Endothelial cell of umbilical vein (primary cell): ENCODE measurements around the gene NELL2. TPM values are rescaled to one million over a fixed set of nuclear protein-coding genes. Genes with fewer than 3 reads are reported as not detected.

Experiments
- BruUV-seq: library from RNA; stranded (reverse); fragments of 400-500 nt; replicated peaks from 2 replicates; lab custom pipeline; 2021; lab: Mats Ljungman, UMichigan
- CTCF ChIA-PET: fragments of 300-600, 350-600 bp; sonication (Branson Sonifier 250); formaldehyde crosslinking; loops from one replicate; lab custom pipeline; 2021; ENCODE audit warnings: antibody characterized with exemption, inconsistent platforms; lab: Charles Lee
- POLR2A ChIA-PET: fragments of 300-600, 350-600 bp; sonication (Branson Sonifier 250); formaldehyde crosslinking; loops from one replicate; lab custom pipeline; 2021; ENCODE audit warnings: antibody characterized with exemption, inconsistent platforms; lab: Charles Lee
- DNase-seq: peaks from one replicate; pipeline ENCODE4 v3.0.0-alpha.2; 2011; ENCODE audit warnings: low read depth, low spot score
- FAIRE-seq: peaks from 2 replicates; lab custom pipeline; 2011; peaks lifted over from hg19 to GRCh38; lab: Jason Lieb, UNC
- H2AFZ ChIP-seq: 2 replicates; pipeline ENCODE4 v1.6.0; 2012; ENCODE audit warnings: low read depth, low read length, control low read depth, inconsistent platforms
- H3K27ac ChIP-seq: 2 replicates; pipeline ENCODE4 v1.5.1; 2011; ENCODE audit warnings: low read depth, mild to moderate bottlenecking, control low read depth, low read length, moderate library complexity; ENCODE audit not compliant: insufficient read depth
- H3K27me3 ChIP-seq, 2 experiments: 2 replicates each; pipeline versions ENCODE4 v1.6.0 to v1.6.1; 2011; ENCODE audit warnings: low read length in 2 of 2, mixed read lengths in 1 of 2; ENCODE audit not compliant: control insufficient read depth in 2 of 2, insufficient read depth in 2 of 2
- H3K36me3 ChIP-seq, 2 experiments: 2 replicates in 1 of 2; 3 replicates in 1 of 2; pipeline ENCODE4 v1.5.1; 2011; ENCODE audit warnings: low read length in 2 of 2, mild to moderate bottlenecking in 1 of 2, moderate library complexity in 1 of 2; ENCODE audit not compliant: control insufficient read depth in 2 of 2, insufficient read depth in 2 of 2; ENCODE audit errors: extremely low read depth in 1 of 2
- H3K4me1 ChIP-seq: 3 replicates; pipeline ENCODE4 v1.5.1; 2011; ENCODE audit warnings: mild to moderate bottlenecking, low read length; ENCODE audit not compliant: control insufficient read depth, insufficient read depth; ENCODE audit errors: extremely low read depth
- H3K4me2 ChIP-seq: 2 replicates; pipeline ENCODE4 v1.6.1; 2011; ENCODE audit warnings: low read length, control low read depth, mixed read lengths; ENCODE audit not compliant: insufficient read depth
- H3K4me3 ChIP-seq, 3 experiments: fragments of 200-600 bp in 1 of 3; sonication (generic), shearing (Covaris generic) in 1 of 3; replicated peaks in 1 of 3; 2 replicates each; pipeline ENCODE4 v1.5.1; 2011 to 2016; ENCODE audit warnings: control low read depth in 3 of 3, low read length in 3 of 3, mild to moderate bottlenecking in 2 of 3, inconsistent platforms in 1 of 3, low read depth in 1 of 3, moderate library complexity in 1 of 3; ENCODE audit not compliant: insufficient read depth in 1 of 3
- H3K79me2 ChIP-seq: 2 replicates; pipeline ENCODE4 v1.6.0; 2012; ENCODE audit warnings: low read length, inconsistent platforms; ENCODE audit not compliant: control insufficient read depth, insufficient read depth
- H3K9ac ChIP-seq: replicated peaks from 2 replicates; pipeline ENCODE3; 2011; ENCODE audit warnings: low read length, control low read depth; ENCODE audit not compliant: insufficient read depth; ENCODE audit errors: extremely low read depth
- H3K9me1 ChIP-seq: replicated peaks from 3 replicates; pipeline ENCODE4 v1.6.0; 2011; ENCODE audit warnings: mild to moderate bottlenecking, low read length; ENCODE audit not compliant: control insufficient read depth, insufficient read depth; ENCODE audit errors: extremely low read depth
- H3K9me3 ChIP-seq: replicated peaks from 2 replicates; pipeline ENCODE4 v1.5.1; 2012; ENCODE audit warnings: low read length, inconsistent platforms; ENCODE audit not compliant: control insufficient read depth, insufficient read depth
- H4K20me1 ChIP-seq: replicated peaks from 2 replicates; pipeline ENCODE3; 2011; ENCODE audit warnings: mild to moderate bottlenecking, low read length; ENCODE audit not compliant: control insufficient read depth, insufficient read depth; ENCODE audit errors: extremely low read depth
- EZH2 ChIP-seq: IDR thresholded peaks from 2 replicates; pipeline ENCODE4 v1.6.1; 2012; ENCODE audit warnings: borderline replicate concordance, low read depth, mild to moderate bottlenecking, moderate library complexity, low read length, inconsistent platforms; ENCODE audit not compliant: severe bottlenecking
- FOS ChIP-seq: IDR thresholded peaks from 2 replicates; pipeline ENCODE4 v1.6.1; 2011; ENCODE audit warnings: mild to moderate bottlenecking, low read length, moderate library complexity, borderline replicate concordance; ENCODE audit not compliant: insufficient read depth
- GATA2 ChIP-seq: IDR thresholded peaks from 2 replicates; pipeline ENCODE4 v1.7.0; 2011; ENCODE audit warnings: low read depth, mild to moderate bottlenecking, moderate library complexity, mixed read lengths, low read length; ENCODE audit not compliant: insufficient read length, insufficient read depth
- JUN ChIP-seq: IDR thresholded peaks from 2 replicates; pipeline ENCODE4 v1.6.1; 2011; ENCODE audit warnings: borderline replicate concordance, low read depth; ENCODE audit not compliant: insufficient read length, insufficient read depth
- MYC ChIP-seq: IDR thresholded peaks from one replicate; pipeline ENCODE4 v1.6.1; 2011; ENCODE audit warnings: mild to moderate bottlenecking, low read depth, low read length
- POLR2A ChIP-seq: IDR thresholded peaks from 2 replicates; pipeline ENCODE4 v1.6.1; 2012; ENCODE audit warnings: low read depth, mild to moderate bottlenecking, control low read depth, low read length
- POLR2AphosphoS5 ChIP-seq: IDR thresholded peaks from 2 replicates; pipeline ENCODE4 v1.6.1; 2012; ENCODE audit warnings: low read depth, mild to moderate bottlenecking, control low read depth, low read length, moderate library complexity; ENCODE audit not compliant: insufficient read depth
- dilution Hi-C: fragments of 300-500 bp; cut with MboI; formaldehyde crosslinking; loops from one replicate; pipeline ENCODE4 v1.15.0; 2019; ENCODE audit warnings: low sequenced_read_pairs; ENCODE audit not compliant: extremely low pct_ligation_motif_present
- intact Hi-C: fragments of 100-400 bp; cut with micrococcal nuclease; formaldehyde crosslinking; loops from one replicate; pipeline ENCODE4 v1.10.0; 2022
- polyA plus RNA-seq, 4 experiments: library from polyadenylated mRNA; depleted of rRNA in 3 of 4; stranded (reverse) in 3 of 4; unstranded in 1 of 4; fragments of >200 nt; gene quantifications; 2 replicates each; pipeline versions ENCODE4 v1.2.1 to v1.2.3, GENCODE V29; 2011 to 2012; ENCODE audit warnings: missing spikeins in 1 of 4
- total RNA-seq: library from RNA; stranded (reverse); gene quantifications from 2 replicates; pipeline ENCODE4 v1.2.3, GENCODE V29; 2021
- TF ChIP-seq, protein P1 (sequence below): IDR thresholded peaks from 2 replicates; pipeline ENCODE4 v1.6.1; 2011; ENCODE audit not compliant: insufficient read depth, insufficient read length
- TF ChIP-seq, protein P2 (sequence below), 2 donors: IDR thresholded peaks; 1 replicate in 1 of 2; 2 replicates in 1 of 2; pipeline ENCODE4 v1.5.1; 2011; ENCODE audit warnings: low read length in 2 of 2, mild to moderate bottlenecking in 2 of 2, moderate library complexity in 2 of 2, control low read depth in 1 of 2, inconsistent platforms in 1 of 2, low read depth in 1 of 2; ENCODE audit not compliant: insufficient read depth in 1 of 2; ENCODE audit errors: extremely low read depth in 1 of 2

The NELL2 gene
- total and polyA plus RNA-seq, 2 donors (not counting 3 experiments of a cell fraction or from before 2014, with no cell fraction given): 0.11 to 0.49 TPM

DNA sequence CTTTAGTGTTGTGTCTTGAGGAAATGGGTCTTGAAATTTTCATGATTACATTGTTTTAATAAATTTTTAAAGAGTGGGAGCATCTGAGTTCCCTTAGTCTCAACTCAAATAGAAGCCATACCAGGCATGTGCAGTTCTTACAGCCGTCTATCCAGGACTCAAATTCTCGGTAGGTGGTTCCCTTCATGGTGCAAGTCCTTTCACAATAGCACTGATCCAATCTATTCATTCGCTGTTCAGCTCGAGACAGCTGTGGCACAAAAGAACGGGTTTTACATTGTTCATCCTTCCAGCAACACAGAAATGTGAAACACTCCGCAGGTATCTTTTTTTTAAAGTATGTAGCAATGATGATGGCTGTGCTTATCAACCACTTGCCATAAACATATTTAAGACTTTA, 100.2 kb downstream of the NELL2 start:
- no peaks in the 10 kb centered on the region for H3K4me1 ChIP-seq
- no peaks in the 10 kb centered on the region for H3K9me3 ChIP-seq
- no peaks in the 10 kb centered on the region for H3K36me3 ChIP-seq
- dilution Hi-C loops: no loop called here
- no peak overlapping the region for H3K4me3 ChIP-seq
- DNase-seq (no peak), FAIRE-seq (no peak)
- H3K27me3 ChIP-seq: no peaks in the 10 kb centered on the region
- no TSS peak for BruUV-seq
- H3K79me2 ChIP-seq: no peaks in the 10 kb centered on the region
- TF ChIP-seq POLR2AphosphoS5: no peak
- TF ChIP-seq MYC: no peak
- TF ChIP-seq, protein P1, sequence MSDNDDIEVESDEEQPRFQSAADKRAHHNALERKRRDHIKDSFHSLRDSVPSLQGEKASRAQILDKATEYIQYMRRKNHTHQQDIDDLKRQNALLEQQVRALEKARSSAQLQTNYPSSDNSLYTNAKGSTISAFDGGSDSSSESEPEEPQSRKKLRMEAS: no peak
- TF ChIP-seq JUN: no peak
- no peak for TF ChIP-seq GATA2
- TF ChIP-seq FOS: no peak
- no peak for TF ChIP-seq POLR2A
- TF ChIP-seq, protein P2, sequence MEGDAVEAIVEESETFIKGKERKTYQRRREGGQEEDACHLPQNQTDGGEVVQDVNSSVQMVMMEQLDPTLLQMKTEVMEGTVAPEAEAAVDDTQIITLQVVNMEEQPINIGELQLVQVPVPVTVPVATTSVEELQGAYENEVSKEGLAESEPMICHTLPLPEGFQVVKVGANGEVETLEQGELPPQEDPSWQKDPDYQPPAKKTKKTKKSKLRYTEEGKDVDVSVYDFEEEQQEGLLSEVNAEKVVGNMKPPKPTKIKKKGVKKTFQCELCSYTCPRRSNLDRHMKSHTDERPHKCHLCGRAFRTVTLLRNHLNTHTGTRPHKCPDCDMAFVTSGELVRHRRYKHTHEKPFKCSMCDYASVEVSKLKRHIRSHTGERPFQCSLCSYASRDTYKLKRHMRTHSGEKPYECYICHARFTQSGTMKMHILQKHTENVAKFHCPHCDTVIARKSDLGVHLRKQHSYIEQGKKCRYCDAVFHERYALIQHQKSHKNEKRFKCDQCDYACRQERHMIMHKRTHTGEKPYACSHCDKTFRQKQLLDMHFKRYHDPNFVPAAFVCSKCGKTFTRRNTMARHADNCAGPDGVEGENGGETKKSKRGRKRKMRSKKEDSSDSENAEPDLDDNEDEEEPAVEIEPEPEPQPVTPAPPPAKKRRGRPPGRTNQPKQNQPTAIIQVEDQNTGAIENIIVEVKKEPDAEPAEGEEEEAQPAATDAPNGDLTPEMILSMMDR (IDR thresholded peaks at IDR 0.05; ENCODE audit: extremely low read depth in 1 of 2, insufficient read depth in 1 of 2, low read depth in 1 of 2, low read length in 2 of 2): no peak
- no peak for TF ChIP-seq EZH2
- no peak overlapping the region for H2AFZ ChIP-seq
- ChIA-PET POLR2A (no interaction called here), CTCF (interaction anchor here (2.4 to 9.2 kb wide), 2 partner anchors 153 to 155 kb away, joined by 17 to 111 read pairs; no protein-coding TSS in a partner anchor)
- no peak overlapping the region for H3K9ac ChIP-seq
- no peak overlapping the region for H3K4me2 ChIP-seq
- no peaks in the 10 kb centered on the region for H4K20me1 ChIP-seq
- H3K27ac ChIP-seq: no peak overlapping the region
- H3K9me1 ChIP-seq: no peaks in the 10 kb centered on the region
- intact Hi-C loops: loop anchor here (1.0 to 2.0 kb wide), 2 partner anchors 155 to 819 kb away; no protein-coding TSS in a partner anchor
